Rectal smooth muscle tissue (tissue), 1 donor: Measurements from ENCODE around the gene PHOX2A.
A peak's percentile ranks its signal among the peaks of the same experiment; 100 is the strongest.
"Not testable (repeated sequence)": the region's sequence is repeated elsewhere in the genome, so short reads cannot be mapped to it uniquely, and the experiment has no call there.

Experiments
- H3K27ac ChIP-seq: one replicate; pipeline ENCODE4 v1.7.0; 2013; ENCODE audit warnings: low read depth, low read length, inconsistent platforms
- H3K27me3 ChIP-seq: one replicate; pipeline ENCODE4 v1.7.0; 2013; ENCODE audit warnings: low read length; ENCODE audit not compliant: control insufficient read depth, insufficient read depth
- H3K36me3 ChIP-seq: one replicate; pipeline ENCODE4 v1.7.0; 2013; ENCODE audit warnings: low read length; ENCODE audit not compliant: control insufficient read depth, insufficient read depth
- H3K4me1 ChIP-seq: one replicate; pipeline ENCODE4 v1.7.0; 2013; ENCODE audit warnings: low read length; ENCODE audit not compliant: control insufficient read depth, insufficient read depth
- H3K4me3 ChIP-seq: one replicate; pipeline ENCODE4 v1.7.0; 2013; ENCODE audit warnings: low read length
- H3K9ac ChIP-seq: one replicate; pipeline ENCODE4 v1.7.0; 2013; ENCODE audit warnings: low read length

PHOX2A gene

DNA sequence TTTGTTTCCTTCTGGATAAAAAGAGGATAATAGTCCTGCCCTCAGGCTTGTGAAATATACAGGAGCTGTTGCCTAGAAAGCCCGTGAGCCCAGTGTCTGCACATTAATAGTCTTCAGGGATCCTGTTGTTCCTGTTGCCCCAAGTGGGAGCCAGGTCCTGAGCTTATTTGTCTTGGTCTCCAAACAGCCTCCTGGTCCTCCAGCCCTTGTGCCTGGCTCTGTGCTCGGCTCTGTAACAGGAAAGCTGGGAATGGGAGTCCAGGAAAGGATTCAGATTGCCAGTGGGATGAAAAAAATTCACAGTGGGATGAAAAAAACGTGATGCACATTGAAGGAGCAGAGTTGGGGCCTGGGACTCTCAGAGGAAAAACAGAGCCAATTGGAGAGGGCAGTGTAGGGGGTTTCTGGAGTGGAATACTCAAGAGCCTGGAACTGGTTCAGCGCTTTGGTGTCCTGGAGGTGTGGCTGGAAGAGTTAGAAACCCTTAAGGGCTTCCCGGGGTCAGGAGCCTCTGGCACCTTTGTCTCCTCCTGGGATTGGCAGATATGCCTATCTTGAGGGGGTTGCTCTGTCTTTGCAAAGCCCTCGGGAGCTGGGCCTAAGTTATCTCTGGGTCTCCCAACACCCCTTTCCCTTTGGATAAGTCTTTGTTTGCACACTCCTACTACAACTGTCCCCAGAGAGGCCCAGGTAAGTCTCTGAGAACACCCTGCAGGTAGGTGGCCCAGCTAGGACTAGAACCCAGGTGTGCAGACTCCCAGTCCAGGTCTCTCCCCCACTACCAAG, 21.7 kb downstream of the PHOX2A start:
- Histone ChIP-seq H3K9ac (peak overlapping the region; percentile 40), H3K27me3 (no peaks in the 10 kb centered on the region), H3K27ac (peak overlapping the region; percentile 86), H3K4me1 (peaks cover 14% of the 10 kb centered on the region), H3K36me3 (no peaks in the 10 kb centered on the region), H3K4me3 (peak overlapping the region; percentile 70)

DNA sequence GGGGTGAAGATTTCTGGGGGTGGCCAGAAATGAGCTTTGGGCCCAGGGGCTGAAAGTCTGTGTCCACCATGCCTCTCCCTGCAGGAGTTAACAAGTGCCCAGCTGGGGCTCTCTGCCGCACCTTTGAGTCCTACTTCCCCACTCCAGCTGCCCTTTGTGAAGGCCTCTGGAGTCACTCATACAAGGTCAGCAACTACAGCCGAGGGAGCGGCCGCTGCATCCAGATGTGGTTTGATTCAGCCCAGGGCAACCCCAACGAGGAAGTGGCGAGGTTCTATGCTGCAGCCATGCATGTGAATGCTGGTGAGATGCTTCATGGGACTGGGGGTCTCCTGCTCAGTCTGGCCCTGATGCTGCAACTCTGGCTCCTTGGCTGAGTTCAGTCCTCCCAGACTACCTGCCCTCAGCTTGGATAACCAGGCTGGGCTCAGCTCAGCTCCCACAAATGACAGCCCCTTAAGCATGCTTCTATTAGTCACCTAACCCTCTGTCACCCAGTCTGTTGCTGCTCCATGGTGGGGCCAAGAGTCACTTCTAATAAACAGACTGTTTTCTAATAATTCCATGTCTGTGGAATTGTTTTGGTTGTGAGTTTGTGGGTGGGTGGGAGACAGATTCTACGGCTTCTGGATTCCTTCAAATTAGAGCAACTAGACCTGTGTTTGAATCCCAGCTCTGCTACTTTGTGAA, 22.4 kb downstream of the PHOX2A start:
- no peak overlapping the region for H3K27ac ChIP-seq
- H3K4me1 ChIP-seq: peaks cover 14% of the 10 kb centered on the region
- no peaks in the 10 kb centered on the region for H3K27me3 ChIP-seq
- no peak overlapping the region for H3K4me3 ChIP-seq
- no peak overlapping the region for H3K9ac ChIP-seq
- no peaks in the 10 kb centered on the region for H3K36me3 ChIP-seq

DNA sequence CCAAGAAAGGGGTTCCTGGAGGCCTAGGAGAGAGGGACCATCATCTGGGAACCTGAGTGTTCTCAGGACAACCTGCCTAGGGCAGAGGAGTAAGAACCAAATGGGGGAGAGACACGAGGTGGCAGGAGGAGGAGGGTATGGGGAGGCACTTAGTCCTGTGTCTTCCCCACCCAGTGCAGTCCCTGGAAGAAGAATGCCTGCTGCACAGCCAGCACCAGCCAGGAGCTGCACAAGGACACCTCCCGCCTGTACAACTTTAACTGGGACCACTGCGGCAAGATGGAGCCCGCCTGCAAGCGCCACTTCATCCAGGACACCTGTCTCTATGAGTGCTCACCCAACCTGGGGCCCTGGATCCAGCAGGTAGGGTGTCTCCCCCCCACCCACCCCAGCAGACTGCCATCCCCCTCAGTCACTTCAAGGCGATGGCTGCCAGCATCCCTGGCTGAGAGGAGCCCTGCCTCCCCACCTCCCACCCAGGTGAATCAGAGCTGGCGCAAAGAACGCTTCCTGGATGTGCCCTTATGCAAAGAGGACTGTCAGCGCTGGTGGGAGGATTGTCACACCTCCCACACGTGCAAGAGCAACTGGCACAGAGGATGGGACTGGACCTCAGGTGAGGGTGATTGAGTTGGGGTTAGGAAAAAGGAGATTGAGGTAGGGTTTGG, 23.1 kb downstream of the PHOX2A start:
- Histone ChIP-seq H3K27me3 (no peaks in the 10 kb centered on the region), H3K4me1 (peaks cover 13% of the 10 kb centered on the region), H3K4me3 (no peak overlapping the region), H3K27ac (no peak overlapping the region), H3K36me3 (no peaks in the 10 kb centered on the region), H3K9ac (no peak overlapping the region)

DNA sequence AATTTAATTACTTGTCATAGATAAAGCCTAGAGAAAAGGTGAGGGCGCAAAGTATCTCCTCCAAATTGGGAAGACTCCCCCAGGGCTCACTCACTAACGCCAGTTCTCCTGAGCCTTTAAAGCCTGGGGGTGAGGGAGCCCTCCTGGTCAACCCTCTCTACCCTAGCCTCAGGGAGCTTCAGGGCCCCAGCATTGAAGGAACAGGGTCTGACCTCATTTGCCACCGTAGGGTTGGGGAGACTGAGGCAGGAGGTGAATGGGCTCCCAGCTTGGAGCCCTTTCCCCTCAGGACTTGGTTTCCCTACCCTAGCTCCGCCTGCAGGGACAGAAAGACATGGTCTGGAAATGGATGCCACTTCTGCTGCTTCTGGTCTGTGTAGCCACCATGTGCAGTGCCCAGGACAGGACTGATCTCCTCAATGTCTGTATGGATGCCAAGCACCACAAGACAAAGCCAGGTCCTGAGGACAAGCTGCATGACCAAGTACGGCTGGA, 25.7 kb downstream of the PHOX2A start:
- peaks cover 8% of the 10 kb centered on the region for H3K4me1 ChIP-seq
- H3K4me3 ChIP-seq: no peak overlapping the region
- H3K27ac ChIP-seq: no peak overlapping the region

DNA sequence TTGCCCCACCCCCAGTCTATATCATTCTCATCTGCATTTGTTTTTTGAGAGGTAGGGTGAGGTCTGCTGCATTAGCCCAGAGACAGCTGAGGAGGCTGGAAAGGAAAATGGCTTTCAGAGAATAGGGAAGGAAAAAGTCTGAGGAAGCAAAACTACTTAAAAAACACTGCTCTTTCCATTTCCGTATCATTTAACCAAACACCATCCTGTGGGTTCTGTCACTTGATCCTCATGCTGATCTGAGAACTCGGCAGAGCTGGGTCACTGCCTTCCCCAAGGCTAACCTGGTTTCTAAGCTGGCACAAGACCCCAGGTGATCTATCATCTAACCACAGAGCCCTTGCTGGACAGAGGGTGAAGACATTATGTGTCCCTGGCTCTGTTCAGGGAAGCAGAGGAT, 26.1 kb downstream of the PHOX2A start:
- no peak overlapping the region for H3K27ac ChIP-seq
- H3K4me3 ChIP-seq: no peak overlapping the region
- peaks cover 8% of the 10 kb centered on the region for H3K4me1 ChIP-seq
- H3K36me3 ChIP-seq: no peaks in the 10 kb centered on the region
- no peak overlapping the region for H3K9ac ChIP-seq
- H3K27me3 ChIP-seq: no peaks in the 10 kb centered on the region

More for the DNA sequence above, 25.7 kb downstream of the PHOX2A start:
- Histone ChIP-seq H3K36me3 (no peaks in the 10 kb centered on the region), H3K9ac (no peak overlapping the region), H3K27me3 (no peaks in the 10 kb centered on the region)

DNA sequence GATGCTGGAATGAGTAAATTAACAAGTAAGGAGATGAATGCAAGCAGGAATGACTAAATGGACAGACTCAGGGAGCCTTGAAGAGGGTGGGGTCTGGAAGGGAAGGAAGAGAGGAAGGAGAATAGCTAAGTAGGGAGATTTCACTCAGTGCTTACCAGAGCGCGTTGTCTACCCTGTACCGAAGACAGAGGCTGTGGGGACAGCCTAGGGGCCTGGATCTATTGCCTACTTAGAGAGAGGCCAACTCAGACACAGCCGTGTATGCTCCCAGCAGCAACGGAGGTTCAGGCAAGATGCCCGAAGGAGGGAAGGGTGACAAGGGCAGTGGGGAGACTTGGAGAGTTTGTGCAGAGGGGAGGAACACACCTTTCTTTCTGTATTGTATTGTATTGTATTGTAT, 27.3 kb downstream of the PHOX2A start, which contains the start of gene FOLR2:
Gene FOLR2 (plus strand): TSS at position 157 of the 400 bp plus-strand sequence. CDS start 1,791 bp downstream, outside the sequence.
- no peaks in the 10 kb centered on the region for H3K36me3 ChIP-seq
- H3K27ac ChIP-seq: no peak within 1 kb of the TSS
- H3K4me1 ChIP-seq: no peaks in the 10 kb centered on the region
- H3K4me3 ChIP-seq: no peak within 1 kb of the TSS
- no peaks in the 10 kb centered on the region for H3K27me3 ChIP-seq
- no peak within 1 kb of the TSS for H3K9ac ChIP-seq

DNA sequence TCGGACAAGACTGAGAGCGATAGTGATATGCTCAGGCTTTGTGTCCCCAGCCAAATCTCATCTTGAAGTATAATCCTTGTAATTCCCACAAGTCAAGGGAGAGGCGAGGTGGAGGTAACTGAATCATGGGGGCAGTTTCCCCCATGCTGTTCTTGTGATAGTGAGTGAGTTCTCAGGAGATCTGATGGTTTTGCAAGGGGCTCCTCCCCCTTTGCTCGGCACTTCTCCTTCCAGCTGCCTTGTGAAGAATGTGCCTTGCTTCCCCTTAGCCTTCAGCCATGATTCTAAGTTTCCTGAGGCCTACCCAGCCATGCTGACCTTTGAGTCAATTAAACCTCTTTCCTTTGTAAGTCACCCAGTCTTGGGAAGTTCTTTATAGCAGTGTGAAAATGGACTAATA, 34.9 kb downstream of the PHOX2A start:
- no peaks in the 10 kb centered on the region for H3K4me1 ChIP-seq

DNA sequence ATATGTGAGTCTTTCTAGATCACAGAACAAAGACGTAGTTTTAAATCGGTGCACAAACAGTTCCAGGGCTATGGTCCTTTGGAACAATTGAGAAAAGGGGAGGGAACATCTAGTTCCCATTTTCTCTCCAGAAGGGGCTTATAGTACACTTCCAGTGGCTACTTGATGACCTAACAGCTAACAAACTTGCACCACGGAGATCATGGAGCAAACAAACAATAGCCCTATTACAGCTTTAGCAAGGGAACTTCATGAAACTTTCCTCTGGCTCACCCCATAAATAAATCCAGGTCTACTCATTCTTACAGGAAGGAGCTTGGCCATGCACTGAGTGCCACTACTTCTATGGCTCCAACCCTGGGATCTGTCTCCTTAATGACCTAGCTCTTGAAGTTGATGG, 35.7 kb downstream of the PHOX2A start:
- Histone ChIP-seq H3K4me3 (no peak overlapping the region), H3K27me3 (no peaks in the 10 kb centered on the region), H3K27ac (no peak overlapping the region), H3K4me1 (no peaks in the 10 kb centered on the region), H3K9ac (no peak overlapping the region), H3K36me3 (no peaks in the 10 kb centered on the region)

More for the DNA sequence above, 34.9 kb downstream of the PHOX2A start:
- Histone ChIP-seq H3K27ac (no peak overlapping the region), H3K4me3 (no peak overlapping the region), H3K9ac (no peak overlapping the region), H3K27me3 (no peaks in the 10 kb centered on the region), H3K36me3 (no peaks in the 10 kb centered on the region)

DNA sequence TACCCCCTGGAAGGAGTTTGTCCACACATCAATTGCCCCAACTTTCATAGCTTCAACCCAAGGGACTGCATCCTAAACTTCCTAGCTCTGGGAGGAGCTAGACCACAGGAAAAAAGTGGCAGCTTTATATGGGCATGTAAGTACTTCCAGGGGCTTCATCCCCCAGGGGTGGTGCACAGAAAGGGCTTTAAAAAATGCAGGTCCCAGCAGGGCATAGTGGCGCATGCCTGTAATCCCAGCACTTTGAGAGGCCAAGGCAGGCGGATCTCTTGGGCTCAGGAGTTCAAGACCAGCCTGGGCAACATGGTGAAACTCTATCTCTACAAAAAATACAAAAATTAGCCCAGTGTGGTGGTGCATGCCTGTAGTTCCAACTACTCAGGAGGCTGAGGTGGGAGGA, 37.2 kb downstream of the PHOX2A start:
- H3K36me3 ChIP-seq, H3K9ac ChIP-seq, H3K4me1 ChIP-seq, H3K27ac ChIP-seq, H3K27me3 ChIP-seq, H3K4me3 ChIP-seq: not testable (repeated sequence)

DNA sequence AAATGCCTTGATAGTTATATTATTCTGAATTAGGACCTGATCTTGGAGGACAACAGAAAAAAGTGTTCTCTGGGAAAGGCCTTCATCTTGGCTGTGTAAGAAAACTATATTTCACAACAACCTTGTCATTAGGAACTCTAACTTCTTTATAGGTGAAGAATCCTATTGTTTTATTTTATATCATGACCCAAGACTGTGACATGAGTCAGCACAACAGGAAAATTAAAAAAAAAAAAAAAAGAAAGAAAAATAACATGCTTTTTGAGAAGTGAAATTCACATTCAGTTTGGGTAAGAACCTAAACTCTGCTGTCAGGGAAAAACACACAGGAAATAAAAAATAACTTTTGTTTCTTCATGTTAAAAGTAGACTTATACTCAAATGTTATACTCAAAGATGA, 39.1 kb downstream of the PHOX2A start:
- no peaks in the 10 kb centered on the region for H3K4me1 ChIP-seq
- H3K4me3 ChIP-seq: no peak overlapping the region
- H3K27me3 ChIP-seq: no peaks in the 10 kb centered on the region
- H3K36me3 ChIP-seq: no peaks in the 10 kb centered on the region
- H3K27ac ChIP-seq: no peak overlapping the region
- no peak overlapping the region for H3K9ac ChIP-seq

DNA sequence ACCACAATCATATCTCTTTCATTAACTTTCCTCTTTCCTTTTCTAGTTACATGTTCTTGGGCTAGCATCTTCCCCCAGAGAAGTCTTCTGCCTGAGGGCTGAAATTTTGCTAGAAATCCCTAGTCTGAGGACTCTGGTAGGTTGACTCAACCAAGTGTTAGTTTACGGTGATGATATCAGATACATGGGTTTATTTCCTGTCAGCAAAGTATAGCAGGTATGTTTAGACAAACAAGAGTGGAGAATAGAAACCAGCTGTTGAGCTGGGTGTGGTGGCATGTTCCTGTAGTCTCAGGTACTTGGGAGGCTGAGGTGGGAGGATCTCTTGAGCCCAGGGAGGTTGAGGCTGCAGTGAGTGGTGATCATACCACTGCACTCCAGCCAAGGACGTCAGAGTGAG, 40.8 kb downstream of the PHOX2A start:
- Histone ChIP-seq H3K9ac (no peak overlapping the region), H3K36me3 (no peaks in the 10 kb centered on the region), H3K27me3 (no peaks in the 10 kb centered on the region), H3K27ac (no peak overlapping the region), H3K4me3 (no peak overlapping the region), H3K4me1 (no peaks in the 10 kb centered on the region)

DNA sequence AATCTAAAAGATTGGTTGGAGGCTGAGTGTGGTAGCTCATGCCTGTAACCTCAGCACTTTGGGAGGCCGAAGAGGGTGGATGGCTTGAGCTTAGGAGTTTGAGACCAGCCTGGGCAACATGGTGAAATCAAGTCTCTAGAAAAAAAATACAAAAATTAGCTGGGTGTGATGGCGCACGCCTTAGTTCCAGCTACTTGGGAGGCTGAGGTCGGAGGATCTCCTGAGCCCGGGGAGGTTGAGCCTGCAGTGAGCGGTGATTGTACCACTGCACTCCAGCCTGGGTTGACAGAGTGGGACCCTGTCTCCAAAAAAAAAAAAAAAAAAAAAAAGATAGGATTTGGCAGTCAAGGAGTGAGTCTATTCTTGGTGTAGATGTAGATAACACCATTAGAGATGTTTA, 41.4 kb downstream of the PHOX2A start:
- Histone ChIP-seq H3K27ac (no peak overlapping the region), H3K36me3 (no peaks in the 10 kb centered on the region), H3K4me1 (no peaks in the 10 kb centered on the region), H3K4me3 (no peak overlapping the region), H3K27me3 (no peaks in the 10 kb centered on the region), H3K9ac (no peak overlapping the region)
